ENCODE data around the gene SATB1.
A peak's percentile ranks its signal among the peaks of the same experiment; 100 is the strongest.

SATB1 gene

GRCh38 chr3:18398448-18398847, 26.7 kb downstream of the SATB1 start:
- no peak for DNase-seq

GRCh38 chr3:18396428-18396827, 28.7 kb downstream of the SATB1 start:
- DNase-seq, result no peak

DNA sequence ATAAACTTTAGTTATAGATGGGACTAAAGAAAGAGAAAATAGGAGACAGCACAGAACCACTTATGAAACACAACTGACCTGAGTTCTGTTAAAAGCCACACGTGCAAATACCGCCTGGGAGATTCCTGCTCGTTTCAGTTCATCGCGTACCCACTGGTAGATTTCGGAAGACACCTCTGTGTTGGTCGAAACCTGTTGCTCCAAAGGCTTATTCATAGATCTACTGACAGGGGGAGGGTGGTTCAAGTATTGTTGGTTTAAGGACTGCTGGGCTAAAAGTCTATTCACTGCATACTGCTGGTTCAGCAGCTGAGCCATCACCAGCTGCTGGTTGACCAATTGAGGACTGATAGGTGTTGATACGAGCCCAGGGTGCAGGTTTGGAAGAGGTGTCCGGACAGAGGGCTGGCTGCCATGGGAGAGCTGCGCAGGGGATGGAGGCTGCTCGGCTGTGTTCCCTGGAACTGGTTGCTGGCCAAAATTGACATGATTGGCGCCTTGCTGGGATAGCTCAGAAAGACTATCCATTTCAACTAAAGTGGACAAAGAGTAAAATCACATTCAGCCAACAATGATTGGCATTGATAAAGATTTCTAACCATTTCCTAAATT, 30.6 kb downstream of the SATB1 start:
- no peak for DNase-seq

GRCh38 chr3:18393906-18394305, 31.2 kb downstream of the SATB1 start:
- no peak for DNase-seq

- no peak for DNase-seq
These were observed 35.0 kb downstream of the SATB1 start for GRCh38 chr3:18390024-18390660.

DNA sequence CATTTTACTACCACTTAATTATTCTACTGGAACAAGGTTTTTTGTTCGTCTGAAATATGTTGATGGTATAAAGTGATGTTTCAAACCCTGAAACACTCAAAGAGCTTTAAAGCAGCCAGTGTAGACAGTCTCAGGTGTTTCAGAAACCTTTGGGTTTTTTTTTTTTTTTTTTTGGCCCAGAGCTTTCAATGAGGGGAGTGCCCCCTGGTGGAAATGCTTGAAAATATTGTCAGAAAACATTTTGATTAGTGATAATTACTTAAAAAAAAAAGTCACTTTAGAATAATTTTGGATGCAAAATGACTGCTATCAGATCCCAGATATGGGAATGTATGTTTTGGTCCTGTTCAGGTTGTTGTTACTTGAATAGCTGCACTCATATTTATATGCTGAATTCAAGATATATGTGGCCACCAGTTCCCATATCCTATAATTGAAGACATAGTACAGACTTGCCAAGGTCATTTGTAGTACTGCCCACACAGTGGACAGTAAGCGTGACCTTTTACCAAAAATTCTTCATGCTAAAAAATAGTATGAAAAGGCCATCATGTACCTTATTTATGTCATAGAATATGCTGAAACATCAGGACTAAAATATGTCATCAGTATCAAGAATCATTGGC, 35.9 kb downstream of the SATB1 start:
- peak; percentile 35 to 59 (median 46) for DNase-seq

DNA sequence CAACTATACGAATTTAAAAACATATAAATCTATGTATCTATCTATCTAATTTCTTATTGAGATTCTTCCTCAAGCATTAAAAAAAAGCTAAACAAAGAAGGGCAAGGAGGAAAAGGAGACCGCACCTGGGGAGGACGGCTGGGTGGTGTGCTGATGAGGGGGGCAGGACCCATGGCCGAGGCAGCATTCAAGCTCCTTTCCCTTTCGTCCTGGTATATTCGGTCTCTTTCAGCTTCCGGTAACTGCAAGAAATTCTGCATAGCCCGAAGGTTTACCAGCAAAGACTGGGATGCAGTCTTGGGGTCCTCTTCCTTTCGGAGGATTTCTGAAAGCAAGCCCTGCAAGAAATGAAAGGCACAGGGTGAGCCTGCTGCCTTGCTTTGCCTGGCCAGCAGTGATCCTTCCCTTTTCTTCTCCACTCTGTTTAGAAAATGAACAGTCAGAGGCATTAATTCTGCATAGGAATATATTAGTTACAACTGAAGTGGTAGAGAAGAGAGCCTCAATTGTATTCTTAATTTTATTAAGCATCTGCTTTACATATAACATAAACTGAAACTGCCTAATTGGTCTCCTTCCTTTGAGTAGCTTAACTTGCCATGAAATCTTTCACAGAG, 38.8 kb downstream of the SATB1 start:
- no peak for DNase-seq

DNA sequence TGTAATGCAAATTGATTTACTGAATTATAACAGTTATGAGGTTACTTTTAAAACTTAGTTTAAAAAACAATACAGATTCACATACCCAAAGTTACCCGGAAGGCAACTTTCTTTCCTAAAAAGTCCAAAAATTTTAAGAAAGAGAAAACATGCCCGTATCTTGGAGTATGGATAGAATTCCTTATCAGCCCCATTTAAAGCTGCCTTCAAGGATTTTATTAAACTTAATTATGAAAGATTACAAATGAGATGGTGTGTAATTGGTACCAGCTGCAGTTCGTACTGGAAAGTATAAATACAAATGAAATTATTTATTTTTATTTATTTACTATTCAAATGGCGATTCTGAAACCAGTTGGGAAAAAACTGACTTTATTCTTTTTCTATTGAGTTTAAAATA, 39.4 kb downstream of the SATB1 start:
- no peak for DNase-seq

DNA sequence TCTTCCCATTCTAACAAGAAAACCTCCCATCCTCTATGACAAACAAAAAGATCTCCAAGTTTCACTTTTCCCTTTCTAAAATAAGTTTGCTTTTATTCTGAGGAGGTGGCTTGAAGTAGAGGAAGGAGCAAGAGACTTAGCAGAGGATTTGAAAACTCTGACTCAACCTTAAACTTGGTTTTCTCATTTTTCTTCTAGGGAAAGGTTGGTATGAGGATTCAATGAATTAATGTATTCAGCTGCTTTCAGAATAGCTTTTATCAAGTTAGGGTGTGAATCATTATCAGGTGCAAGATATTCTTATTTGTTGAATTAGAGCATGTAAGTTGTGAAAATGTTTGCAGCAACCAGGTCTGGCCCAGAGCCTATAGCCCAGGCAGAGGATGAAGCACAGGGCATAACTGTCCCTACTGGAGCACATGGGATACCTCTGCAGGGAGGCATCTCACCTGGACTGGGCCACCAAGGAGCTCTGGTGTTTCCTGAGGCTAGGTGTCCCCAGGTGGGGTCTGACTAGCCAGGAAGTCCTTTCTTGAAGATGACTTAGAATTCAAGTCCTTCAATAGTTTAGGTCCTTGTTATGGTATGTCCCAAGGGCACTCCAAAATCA, 42.3 kb downstream of the SATB1 start:
- no peak for DNase-seq

- DNase-seq, result no peak
These were observed 45.5 kb downstream of the SATB1 start for GRCh38 chr3:18379647-18380046.

DNA sequence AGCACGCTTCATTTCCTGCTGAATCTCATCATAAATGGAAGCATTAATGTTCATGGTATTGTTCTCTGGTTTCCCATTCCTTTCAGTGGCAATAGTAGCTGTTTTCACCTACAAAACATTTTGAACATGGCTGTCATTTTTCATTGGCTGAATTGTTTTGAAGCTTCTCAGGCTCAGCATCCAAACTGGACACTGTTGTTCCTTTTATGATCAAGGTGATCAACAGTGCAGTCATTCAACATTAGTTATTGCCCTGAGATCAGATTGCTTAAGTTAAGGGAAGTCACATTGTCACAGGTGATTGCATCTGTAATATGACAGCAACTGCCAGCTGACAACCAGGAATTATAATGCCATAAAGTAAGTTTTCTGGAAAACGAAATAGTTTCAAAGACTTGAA, 46.9 kb downstream of the SATB1 start:
- DNase-seq, result no peak

- no peak for DNase-seq
These were observed 48.5 kb downstream of the SATB1 start for GRCh38 chr3:18376682-18377081.

- DNase-seq, result no peak
These were observed 52.2 kb downstream of the SATB1 start for GRCh38 chr3:18372786-18373405.

DNA sequence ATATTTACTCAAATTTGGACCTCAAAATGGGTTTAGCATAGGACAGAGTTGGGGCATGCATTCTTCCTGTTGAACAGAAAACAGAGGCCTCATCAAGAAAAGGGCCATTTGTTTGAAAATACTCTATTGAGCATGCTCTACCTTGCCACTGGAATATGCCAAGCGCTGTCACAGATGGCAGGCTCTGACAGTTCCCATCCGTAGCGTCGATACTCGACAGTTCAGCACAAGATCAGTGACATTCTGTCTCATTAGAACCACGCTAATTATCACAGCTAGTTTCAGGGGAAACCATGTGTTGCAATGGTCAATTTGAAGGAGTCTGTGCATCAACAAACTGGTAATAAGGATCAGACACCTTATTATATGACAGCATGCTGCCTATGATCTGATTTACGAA, 54.5 kb downstream of the SATB1 start:
- DNase-seq, result no peak

DNA sequence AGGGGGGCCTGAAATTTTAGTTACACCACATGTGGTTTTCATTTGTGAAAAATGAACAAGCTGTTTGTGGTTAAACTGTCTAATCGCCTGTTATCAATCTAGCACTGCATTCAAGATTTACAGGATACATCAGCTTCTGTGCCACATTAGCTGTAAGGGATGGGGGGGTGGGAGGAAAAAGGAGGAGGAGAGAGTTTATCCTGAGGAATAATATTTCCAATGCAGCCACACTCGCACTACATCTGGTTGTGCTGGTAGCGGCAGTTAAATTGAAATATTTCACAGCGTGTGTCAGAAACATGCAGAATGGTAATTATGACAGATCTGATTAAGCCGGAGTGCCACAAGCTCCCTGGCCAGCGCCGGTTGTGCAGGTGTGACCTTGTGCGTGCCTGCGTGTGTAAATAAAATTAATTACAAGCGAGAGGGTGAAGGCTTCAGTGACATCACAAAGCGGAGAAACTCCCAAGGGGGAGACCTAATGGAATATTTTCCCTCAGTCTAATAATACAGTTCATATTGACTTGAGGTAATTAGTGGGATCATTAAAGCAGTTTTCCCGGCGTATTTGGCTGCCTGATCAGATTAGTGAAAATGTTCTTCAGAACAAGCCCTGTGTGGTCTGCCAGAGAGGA, 55.5 kb downstream of the SATB1 start:
- no peak for DNase-seq

- DNase-seq, result no peak
These were observed 58.9 kb downstream of the SATB1 start for GRCh38 chr3:18366258-18366657.

- DNase-seq, result no peak
These were observed 61.8 kb downstream of the SATB1 start for GRCh38 chr3:18363338-18363737.

- DNase-seq, result no peak
These were observed 67.4 kb downstream of the SATB1 start for GRCh38 chr3:18357747-18358146.

- no peak for DNase-seq
These were observed 69.3 kb downstream of the SATB1 start for GRCh38 chr3:18355832-18356231.

DNA sequence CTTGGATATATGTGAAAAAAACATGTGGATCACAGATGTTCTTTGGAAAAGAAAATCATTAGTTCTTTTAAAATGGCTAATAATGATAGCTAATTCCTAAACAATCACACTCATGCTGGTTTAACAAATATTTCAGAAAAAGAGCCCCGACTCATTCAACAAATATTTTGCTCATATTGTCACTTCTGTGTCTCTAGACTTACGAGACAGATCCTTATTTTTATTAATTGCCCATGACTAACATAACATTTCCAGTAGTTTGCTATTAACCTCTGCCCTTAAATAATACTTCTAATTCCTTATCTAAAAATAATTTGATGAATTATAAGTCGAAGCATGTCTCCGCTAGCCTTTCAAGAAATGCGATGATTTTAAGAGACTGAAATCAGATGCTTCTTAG, 70.4 kb downstream of the SATB1 start:
- no peak for DNase-seq

GRCh38 chr3:18351823-18352744, 73.1 kb downstream of the SATB1 start:
- peak in 2 of 4 experiments; percentile 7 to 11 for DNase-seq

Data from suppressor macrophage (primary cell).